CD4-positive, alpha-beta memory T cell (primary cell): ENCODE data around the gene CXXC5. TPM values are rescaled to one million over a fixed set of nuclear protein-coding genes. Genes with fewer than 3 reads are reported as not detected.

ENCODE experiments used
- CTCF ChIA-PET: fragments of 350-600 bp; sonication (Branson Sonifier 250); formaldehyde crosslinking; loops from one replicate; lab custom pipeline; 2021; ENCODE audit warnings: inconsistent platforms; ENCODE audit not compliant: partially characterized antibody; lab: Charles Lee
- POLR2A ChIA-PET: fragments of 350-600 bp; sonication (Branson Sonifier 250); formaldehyde crosslinking; loops from one replicate; lab custom pipeline; 2021; ENCODE audit not compliant: partially characterized antibody; lab: Charles Lee
- DNase-seq, 5 donors: peaks; one replicate each; pipeline versions ENCODE4 v3.0.0 to v3.0.0-alpha.2; 2020 to 2022; ENCODE audit warnings: mixed read lengths in 1 of 5
- H3K27ac ChIP-seq: one replicate; pipeline ENCODE4 v1.7.0; 2013; ENCODE audit warnings: low read depth, low read length
- H3K27me3 ChIP-seq: 2 replicates; pipeline ENCODE4 v1.7.0; 2013; ENCODE audit warnings: mild to moderate bottlenecking, low read length, moderate library complexity; ENCODE audit not compliant: insufficient read depth
- H3K36me3 ChIP-seq: 2 replicates; pipeline ENCODE4 v1.7.0; 2013; ENCODE audit warnings: mild to moderate bottlenecking, low read length, moderate library complexity; ENCODE audit not compliant: insufficient read depth
- H3K4me1 ChIP-seq: 2 replicates; pipeline ENCODE4 v1.7.0; 2013; ENCODE audit warnings: mild to moderate bottlenecking, low read length, moderate library complexity; ENCODE audit not compliant: insufficient read depth
- H3K4me3 ChIP-seq, 2 donors: one replicate each; pipeline ENCODE4 v1.7.0; 2013; ENCODE audit warnings: low read length in 2 of 2, mild to moderate bottlenecking in 1 of 2
- H3K9me3 ChIP-seq, 2 donors: one replicate each; pipeline ENCODE4 v1.7.0; 2013; ENCODE audit warnings: low read length in 2 of 2, control low read depth in 1 of 2; ENCODE audit not compliant: control insufficient read depth in 1 of 2
- H3K27ac Mint-ChIP-seq, 7 donors: one replicate each; pipeline ENCODE4 v1.8.0; 2020 to 2021; ENCODE audit warnings: mixed read lengths in 7 of 7, mild to moderate bottlenecking in 6 of 7, inconsistent platforms in 3 of 7, moderate library complexity in 3 of 7
- H3K27me3 Mint-ChIP-seq, 2 donors: one replicate each; pipeline ENCODE4 v1.8.0; 2020 to 2021; ENCODE audit warnings: mixed read lengths in 2 of 2
- H3K36me3 Mint-ChIP-seq, 2 donors: one replicate each; pipeline ENCODE4 v1.8.0; 2020 to 2021; ENCODE audit warnings: mixed read lengths in 2 of 2, inconsistent platforms in 1 of 2, mild to moderate bottlenecking in 1 of 2
- H3K4me1 Mint-ChIP-seq, 4 donors: one replicate each; pipeline ENCODE4 v1.8.0; 2020 to 2021; ENCODE audit warnings: mixed read lengths in 4 of 4, mild to moderate bottlenecking in 1 of 4
- H3K4me3 Mint-ChIP-seq, 8 donors: one replicate each; pipeline ENCODE4 v1.8.0; 2020 to 2021; ENCODE audit warnings: mixed read lengths in 8 of 8, mild to moderate bottlenecking in 7 of 8, moderate library complexity in 6 of 8, inconsistent platforms in 3 of 8
- H3K9me3 Mint-ChIP-seq, 8 donors: one replicate each; pipeline ENCODE4 v1.8.0; 2020 to 2021; ENCODE audit warnings: mixed read lengths in 8 of 8, mild to moderate bottlenecking in 5 of 8, inconsistent platforms in 3 of 8, moderate library complexity in 1 of 8
- intact Hi-C: fragments of 100-400 bp; cut with micrococcal nuclease; formaldehyde crosslinking; loops from one replicate; pipeline ENCODE4 v1.15.1; 2023
- polyA plus RNA-seq, 2 donors: library from polyadenylated mRNA; unstranded; fragments of 300-500 nt; fragmentation: Illumina TruSeq; gene quantifications; one replicate each; pipeline ENCODE4 v1.2.3, GENCODE V29; 2021
- total RNA-seq, 2 experiments: library from RNA; stranded (reverse); gene quantifications; one replicate each; pipeline ENCODE4 v1.2.3, GENCODE V29; 2021

Gene CXXC5
- total and polyA plus RNA-seq, 4 experiments from 2014 or later: 1.6 to 5.5 (median 3.1) TPM

DNA sequence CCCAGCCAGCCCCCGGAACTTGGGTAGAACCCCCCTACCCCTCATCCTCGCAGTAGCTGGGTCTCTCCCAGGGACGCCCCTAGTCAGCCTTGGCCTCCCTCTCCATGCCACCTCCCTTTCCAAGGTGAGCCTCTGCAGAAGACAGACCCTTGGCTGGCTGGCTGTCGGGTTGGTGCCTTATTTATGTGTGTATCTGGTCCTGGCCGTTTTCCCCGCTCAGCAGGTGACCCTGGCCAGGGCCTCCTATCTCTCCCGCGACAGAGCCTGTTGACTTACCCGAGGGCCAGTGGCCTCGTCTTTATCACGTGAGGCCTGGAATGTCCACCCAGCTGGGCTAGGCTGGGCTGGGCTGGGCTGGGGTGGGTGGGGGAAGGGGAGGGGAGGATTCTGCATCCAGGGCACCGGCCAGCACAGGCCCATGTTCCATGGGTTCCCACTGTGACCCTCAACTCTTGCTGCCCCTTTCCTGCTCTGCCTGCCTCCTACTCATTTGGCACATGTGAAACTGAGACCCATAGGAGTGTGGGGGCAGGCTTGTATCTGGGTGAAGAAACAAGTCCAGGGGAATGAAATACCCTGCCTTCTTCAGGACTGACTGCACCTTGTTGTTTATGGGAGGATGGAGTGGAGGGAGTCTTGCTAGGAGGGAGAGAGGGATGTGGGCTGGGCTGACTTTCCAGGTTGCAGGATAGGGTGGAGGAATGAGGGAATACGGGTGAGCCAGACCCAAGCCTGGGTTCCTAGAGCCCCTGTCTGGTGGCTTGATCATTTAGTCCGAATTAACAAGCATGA, 3.1 kb downstream of the CXXC5 start:
- Mint-ChIP-seq H3K27me3 (peaks cover 36 to 51% of the 10 kb centered on the region in 2 donors), H3K9me3 (peaks cover 0 to 2% (median 0%) of the 10 kb centered on the region in 8 donors), H3K4me1 (peaks cover 12 to 52% (median 24%) of the 10 kb centered on the region in 4 donors), H3K27ac (peak overlapping the region in 1 of 7 donors; percentile 1), H3K4me3 (peak overlapping the region in 4 of 8 donors; percentile 3 to 45 (median 20)), H3K36me3 (no peaks in the 10 kb centered on the region)
- Histone ChIP-seq H3K27ac (no peak overlapping the region), H3K36me3 (no peaks in the 10 kb centered on the region), H3K4me3 (no peak overlapping the region), H3K27me3 (peaks cover 41% of the 10 kb centered on the region), H3K4me1 (peaks cover 37% of the 10 kb centered on the region), H3K9me3 (no peaks in the 10 kb centered on the region)
- intact Hi-C loops: no loop called here
- ChIA-PET CTCF (interaction anchor here (1.7 to 1.9 kb wide), 2 partner anchors 12 to 17 kb away, joined by 3 to 7 read pairs; no protein-coding TSS in a partner anchor), POLR2A (no interaction called here)
- no peak for DNase-seq

DNA sequence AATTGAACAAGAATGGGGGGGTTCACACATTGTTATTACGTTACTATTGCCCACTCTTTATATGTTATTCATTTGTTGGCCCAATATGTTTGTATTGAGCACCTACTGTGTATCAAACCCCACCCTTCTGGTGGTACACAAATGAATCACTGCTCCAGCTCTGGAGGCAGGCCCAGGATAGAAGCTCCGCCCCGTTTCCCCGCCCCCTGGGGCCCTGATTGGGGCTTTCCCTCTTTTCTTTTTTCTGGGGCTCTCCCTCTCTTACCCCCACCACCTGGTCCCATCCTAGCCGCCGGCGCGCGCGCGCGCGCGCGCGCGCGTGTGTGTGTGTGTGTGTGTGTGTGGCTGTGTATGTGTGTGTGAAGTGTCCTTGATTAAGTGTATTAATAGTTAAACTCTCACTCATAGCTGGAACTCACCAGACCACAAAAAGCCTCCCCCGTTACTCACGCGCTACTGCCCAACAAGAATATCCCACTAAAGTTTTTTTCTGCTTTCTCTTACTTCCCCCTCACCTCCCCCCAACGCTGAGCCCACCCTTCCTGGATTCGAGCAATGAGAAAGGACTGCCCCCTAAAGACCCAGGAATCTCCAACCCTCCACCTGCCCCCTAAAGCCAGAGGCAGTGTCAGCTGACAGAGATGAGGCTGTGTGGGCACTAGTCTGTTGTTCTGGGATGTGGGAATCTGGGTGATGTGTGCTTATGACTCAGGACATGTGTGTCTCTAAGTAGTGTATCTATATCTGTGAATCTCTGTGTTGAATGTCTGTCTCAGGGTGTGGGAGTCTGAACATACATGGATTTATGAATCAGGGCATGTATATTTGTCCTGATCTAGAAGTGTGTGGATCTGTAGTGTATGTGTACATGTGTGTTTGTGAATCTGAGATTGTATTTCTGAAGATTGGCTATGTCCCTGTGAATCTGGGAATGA, 4.0 kb downstream of the CXXC5 start:
- H3K27ac ChIP-seq: no peak overlapping the region
- Mint-ChIP-seq H3K4me1 (peaks cover 10 to 43% (median 19%) of the 10 kb centered on the region in 4 donors), H3K36me3 (no peaks in the 10 kb centered on the region), H3K27me3 (peaks cover 30 to 43% of the 10 kb centered on the region in 2 donors), H3K4me3 (peak overlapping the region in 2 of 8 donors; percentile 0 to 3), H3K9me3 (peaks cover 0 to 2% (median 0%) of the 10 kb centered on the region in 8 donors), H3K27ac (peak overlapping the region in 3 of 7 donors; percentile 1 to 22 (median 2))
- intact Hi-C loops: no loop called here
- H3K36me3 ChIP-seq: no peaks in the 10 kb centered on the region
- H3K27me3 ChIP-seq: peaks cover 37% of the 10 kb centered on the region
- H3K4me1 ChIP-seq: peaks cover 36% of the 10 kb centered on the region
- CTCF ChIA-PET: interaction anchor here (1.7 kb wide), 1 partner anchor 13 kb away, joined by 3 read pairs; no protein-coding TSS in a partner anchor
- no peaks in the 10 kb centered on the region for H3K9me3 ChIP-seq
- peak in 2 of 5 donors; percentile 41 to 70 for DNase-seq
- H3K4me3 ChIP-seq: no peak overlapping the region
- POLR2A ChIA-PET: no interaction called here

DNA sequence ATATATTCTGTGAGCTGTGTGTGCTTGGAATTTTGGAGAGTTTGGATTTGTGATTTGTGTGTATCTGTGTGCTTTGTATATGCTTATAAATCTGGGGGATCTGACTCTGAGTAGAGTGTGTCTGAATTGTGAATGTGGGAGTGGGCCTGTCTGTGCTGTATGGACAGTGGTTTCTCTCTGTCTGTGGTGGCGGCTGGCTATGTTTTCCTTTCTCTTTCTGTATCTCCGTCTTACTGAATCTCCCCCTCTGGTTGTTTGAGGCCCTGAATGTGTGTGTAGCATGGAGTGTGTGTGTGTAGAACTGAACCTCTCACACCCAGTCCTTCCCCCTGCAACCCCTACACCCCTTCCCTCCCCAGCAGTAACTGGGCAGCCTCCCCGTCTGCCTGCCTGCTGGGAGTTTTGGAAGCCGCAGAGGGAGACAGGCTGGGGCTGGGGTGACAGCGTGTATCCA, 4.7 kb downstream of the CXXC5 start:
- peaks cover 30% of the 10 kb centered on the region for H3K27me3 ChIP-seq
- Mint-ChIP-seq H3K27me3 (peaks cover 33 to 40% of the 10 kb centered on the region in 2 donors), H3K36me3 (no peaks in the 10 kb centered on the region), H3K4me3 (peak overlapping the region in 1 of 8 donors; percentile 37), H3K27ac (peak overlapping the region in 2 of 7 donors; percentile 1 to 2), H3K9me3 (peaks cover 0 to 2% (median 0%) of the 10 kb centered on the region in 8 donors), H3K4me1 (peaks cover 10 to 36% (median 16%) of the 10 kb centered on the region in 4 donors)
- no peaks in the 10 kb centered on the region for H3K9me3 ChIP-seq
- no peak overlapping the region for H3K27ac ChIP-seq
- no peak overlapping the region for H3K4me3 ChIP-seq
- ChIA-PET CTCF (no interaction called here), POLR2A (no interaction called here)
- H3K4me1 ChIP-seq: peaks cover 30% of the 10 kb centered on the region
- H3K36me3 ChIP-seq: no peaks in the 10 kb centered on the region
- no peak for DNase-seq
- intact Hi-C loops: no loop called here

DNA sequence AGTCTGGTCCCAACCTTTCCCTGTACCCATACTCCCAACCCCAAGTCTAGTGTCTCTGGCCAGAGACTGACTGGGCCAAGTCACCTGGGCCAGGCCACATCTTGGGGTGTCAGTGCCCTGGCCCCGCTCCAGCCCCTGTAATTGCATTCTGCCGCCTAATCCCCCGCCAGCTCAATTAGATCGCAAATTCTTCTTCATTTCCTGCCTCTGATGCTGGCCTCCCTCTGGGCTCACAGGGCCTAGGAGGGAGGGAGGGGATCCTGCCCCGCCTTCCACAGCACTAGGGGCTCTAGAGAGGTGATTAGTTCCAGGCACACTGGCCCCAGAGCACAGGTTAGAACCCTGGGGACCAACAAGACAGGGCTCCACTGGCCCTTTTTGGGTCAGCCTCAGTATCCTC, 5.5 kb downstream of the CXXC5 start:
- Mint-ChIP-seq H3K27ac (no peak overlapping the region), H3K27me3 (peaks cover 33 to 39% of the 10 kb centered on the region in 2 donors), H3K9me3 (peaks cover 0 to 2% (median 0%) of the 10 kb centered on the region in 8 donors), H3K36me3 (no peaks in the 10 kb centered on the region), H3K4me1 (peaks cover 10 to 36% (median 16%) of the 10 kb centered on the region in 4 donors), H3K4me3 (peak overlapping the region in 1 of 8 donors; percentile 49)
- H3K4me3 ChIP-seq: no peak overlapping the region
- peaks cover 29% of the 10 kb centered on the region for H3K27me3 ChIP-seq
- H3K27ac ChIP-seq: no peak overlapping the region
- intact Hi-C loops: no loop called here
- no peaks in the 10 kb centered on the region for H3K36me3 ChIP-seq
- ChIA-PET CTCF (no interaction called here), POLR2A (interaction anchor here (1.4 kb wide), 1 partner anchor 12 kb away, joined by 3 read pairs; no protein-coding TSS in a partner anchor)
- no peaks in the 10 kb centered on the region for H3K9me3 ChIP-seq
- DNase-seq: no peak
- peaks cover 28% of the 10 kb centered on the region for H3K4me1 ChIP-seq

DNA sequence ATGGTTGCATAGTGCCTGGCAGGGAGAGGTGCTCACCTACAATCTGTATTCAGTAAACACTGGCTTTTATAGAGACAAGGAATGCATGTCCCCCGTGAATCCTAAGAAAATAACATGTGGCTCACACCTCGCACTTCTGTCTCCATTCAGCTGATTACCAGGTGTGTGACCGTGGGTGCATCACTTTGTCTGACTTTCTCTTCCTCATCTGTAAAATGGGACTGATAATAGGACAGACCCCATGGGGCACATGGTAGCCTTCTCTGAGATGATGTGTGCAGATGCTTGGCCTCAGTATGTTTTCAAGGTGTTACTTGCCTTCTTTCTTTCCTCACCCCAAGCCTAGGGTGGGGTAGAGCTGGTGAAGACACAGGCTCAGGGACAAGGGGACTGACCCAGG, 6.3 kb downstream of the CXXC5 start:
- no peak overlapping the region for H3K27ac ChIP-seq
- POLR2A ChIA-PET: interaction anchor here (1.4 kb wide), 1 partner anchor 13 kb away, joined by 3 read pairs; no protein-coding TSS in a partner anchor
- no peak overlapping the region for H3K4me3 Mint-ChIP-seq

DNA sequence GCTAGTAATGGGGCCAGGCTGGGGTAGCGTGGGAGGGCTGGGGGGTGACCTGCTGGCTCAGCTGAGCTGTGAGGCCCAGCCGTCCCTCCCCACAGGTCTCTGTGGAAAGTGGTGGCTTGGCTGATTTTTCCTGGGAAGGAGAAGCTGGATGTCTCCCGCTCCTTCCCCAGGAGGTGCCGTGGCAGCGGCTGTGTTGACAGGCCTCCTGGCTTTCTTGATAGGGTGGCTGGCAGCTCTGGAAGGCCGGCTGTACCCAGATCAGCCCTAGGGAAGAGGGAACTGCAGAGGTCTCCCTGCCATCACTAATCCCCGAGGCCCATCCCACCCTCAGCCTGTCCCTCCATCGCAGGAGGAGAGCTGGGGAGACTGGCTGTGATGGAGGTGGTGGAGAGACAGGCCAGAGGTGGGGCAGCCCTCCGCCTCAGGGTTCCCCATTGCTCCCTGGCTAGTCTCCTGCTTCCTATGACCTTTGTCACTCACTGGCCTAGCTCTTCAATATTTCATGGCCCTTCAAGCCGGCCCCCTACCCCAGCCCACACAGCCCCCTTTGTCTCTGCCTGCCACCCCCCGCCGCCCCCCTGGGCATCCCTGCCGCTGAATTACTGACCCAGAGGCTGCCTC, 6.8 kb downstream of the CXXC5 start:
- Histone ChIP-seq H3K9me3 (no peaks in the 10 kb centered on the region), H3K36me3 (no peaks in the 10 kb centered on the region), H3K27ac (no peak overlapping the region), H3K4me1 (peaks cover 16% of the 10 kb centered on the region), H3K27me3 (peaks cover 24% of the 10 kb centered on the region), H3K4me3 (no peak overlapping the region)
- no peaks in the 10 kb centered on the region for H3K9me3 Mint-ChIP-seq
- H3K36me3 Mint-ChIP-seq: no peaks in the 10 kb centered on the region
- no peak overlapping the region for H3K27ac Mint-ChIP-seq
- no peak overlapping the region for H3K4me3 Mint-ChIP-seq
- intact Hi-C loops: no loop called here
- no peak for DNase-seq
- H3K27me3 Mint-ChIP-seq: peaks cover 28 to 33% of the 10 kb centered on the region in 2 donors
- H3K4me1 Mint-ChIP-seq: peaks cover 5 to 29% (median 10%) of the 10 kb centered on the region in 4 donors
- POLR2A ChIA-PET: interaction anchor here (1.4 kb wide), 1 partner anchor 13 kb away, joined by 3 read pairs; no protein-coding TSS in a partner anchor
- CTCF ChIA-PET: interaction anchor here (0.7 to 1.2 kb wide), 3 partner anchors 17 to 22 kb away, joined by 3 to 5 read pairs (median 3); no protein-coding TSS in a partner anchor

More for the DNA sequence above, 6.3 kb downstream of the CXXC5 start:
- Histone ChIP-seq H3K27me3 (peaks cover 29% of the 10 kb centered on the region), H3K4me3 (no peak overlapping the region), H3K4me1 (peaks cover 21% of the 10 kb centered on the region), H3K9me3 (no peaks in the 10 kb centered on the region), H3K36me3 (no peaks in the 10 kb centered on the region)
- intact Hi-C loops: no loop called here
- H3K27me3 Mint-ChIP-seq: peaks cover 33 to 38% of the 10 kb centered on the region in 2 donors
- DNase-seq: no peak
- H3K4me1 Mint-ChIP-seq: peaks cover 10 to 34% (median 15%) of the 10 kb centered on the region in 4 donors
- H3K9me3 Mint-ChIP-seq: peaks cover 0 to 2% (median 0%) of the 10 kb centered on the region in 8 donors
- CTCF ChIA-PET: interaction anchor here (0.7 to 1.2 kb wide), 3 partner anchors 17 to 21 kb away, joined by 3 to 5 read pairs (median 3); no protein-coding TSS in a partner anchor
- no peaks in the 10 kb centered on the region for H3K36me3 Mint-ChIP-seq
- no peak overlapping the region for H3K27ac Mint-ChIP-seq
